Gastrocnemius medialis (tissue), 4 donors: ENCODE results near the gene CST6. TPM values are rescaled to one million over a fixed set of nuclear protein-coding genes. Genes with fewer than 3 reads are reported as not detected.

ENCODE experiments used
- ATAC-seq, 2 donors: fragments of 150-250 bp; one replicate each; pipeline ENCODE4 v1.9.1; 2016
- DNase-seq, 2 donors: peaks; one replicate each; pipeline ENCODE4 v3.0.0-alpha.2; 2019
- H3K27ac ChIP-seq, 4 donors: fragments of 200-600 bp; sonication (generic); 1 replicate in 1 of 4; 2 replicates in 3 of 4; pipeline ENCODE4 v1.5.1; 2016 to 2018; ENCODE audit warnings: mild to moderate bottlenecking in 2 of 4, moderate library complexity in 1 of 4
- H3K27me3 ChIP-seq, 3 donors: fragments of 200-600 bp; sonication (generic) in 2 of 3; 1 replicate in 1 of 3; 2 replicates in 2 of 3; pipeline versions ENCODE4 v1.5.1 to v1.6.0; 2016 to 2019; ENCODE audit warnings: mild to moderate bottlenecking in 1 of 3, moderate library complexity in 1 of 3
- H3K36me3 ChIP-seq, 2 donors: fragments of 200-600 bp; sonication (generic) in 1 of 2; one replicate each; pipeline ENCODE4 v1.5.1; 2017 to 2018
- H3K4me1 ChIP-seq, 2 donors: fragments of 200-600 bp; sonication (generic) in 1 of 2; one replicate each; pipeline ENCODE4 v1.5.1; 2016 to 2017; ENCODE audit warnings: mild to moderate bottlenecking in 2 of 2
- H3K4me3 ChIP-seq, 4 donors: fragments of 200-600 bp; sonication (generic) in 3 of 4; 1 replicate in 1 of 4; 2 replicates in 3 of 4; pipeline ENCODE4 v1.5.1; 2016 to 2019; ENCODE audit warnings: mild to moderate bottlenecking in 2 of 4
- H3K9me3 ChIP-seq, 3 donors: fragments of 200-600 bp; sonication (generic) in 2 of 3; 1 replicate in 1 of 3; 2 replicates in 2 of 3; pipeline ENCODE4 v1.5.1; 2016 to 2019
- CTCF ChIP-seq, 5 experiments: fragments of 450-650 bp in 3 of 5; fragments of 200-600 bp in 2 of 5; sonication (generic) in 2 of 5; IDR thresholded peaks in 4 of 5; conservative IDR thresholded peaks in 1 of 5; 1 replicate in 4 of 5; 2 replicates in 1 of 5; pipeline ENCODE4 v1.5.1; 2016 to 2019; ENCODE audit warnings: antibody characterized with exemption in 5 of 5, mild to moderate bottlenecking in 3 of 5, moderate library complexity in 3 of 5
- POLR2A ChIP-seq, 2 donors: fragments of 450-650 bp; IDR thresholded peaks; one replicate each; pipeline ENCODE4 v1.6.1; 2017; ENCODE audit warnings: antibody characterized with exemption in 2 of 2, mild to moderate bottlenecking in 2 of 2, moderate library complexity in 2 of 2
- in situ Hi-C, 4 donors: fragments of 200-750 bp; cut with MboI; loops; one replicate each; pipeline versions ENCODE4 v1.15.0 to v1.8.0; 2017; ENCODE audit warnings: low sequenced_read_pairs in 4 of 4
- intact Hi-C: fragments of 100-400 bp; cut with DNase I; formaldehyde crosslinking; loops from one replicate; pipeline ENCODE4 v1.15.1; 2023; ENCODE audit warnings: low total_unique reads
- total RNA-seq, 4 donors: library from RNA; depleted of rRNA; stranded (reverse); fragments of >200 nt; gene quantifications; one replicate each; pipeline versions ENCODE4 v1.1.0 to v1.2.3, GENCODE V29; 2016

The CST6 gene
- total RNA-seq, 4 donors from 2014 or later: 0.71 to 6.0 (median 3.1) TPM; not detected in 1

- H3K4me3 ChIP-seq: no peak overlapping the region
- ATAC-seq: no peak
- no peak for DNase-seq
- in situ Hi-C loops: loop anchor here (10.0 to 25.0 kb wide), 3 partner anchors 112 to 285 kb away; partner anchors contain the start of genes KAT5 (in 4 of the 4), RNASEH2C (in 2 of the 4) and FIBP (in 1 of the 4)
- peaks cover 12 to 14% of the 10 kb centered on the region in 2 donors for H3K4me1 ChIP-seq
- H3K27ac ChIP-seq: no peak overlapping the region
- intact Hi-C loops: no loop called here
- TF ChIP-seq POLR2A (IDR thresholded peaks at IDR 0.05) (no peak), CTCF (IDR thresholded peaks at IDR 0.05 in 4 of 5, conservative IDR thresholded peaks at IDR 0.05 in 1 of 5) (no peak)
- peaks cover 0 to 32% of the 10 kb centered on the region in 2 donors for H3K36me3 ChIP-seq
- H3K9me3 ChIP-seq: no peaks in the 10 kb centered on the region
- H3K27me3 ChIP-seq: no peaks in the 10 kb centered on the region
Observed at GRCh38 chr11:65997286-65997685, 14.5 kb upstream of the CST6 start.

DNA sequence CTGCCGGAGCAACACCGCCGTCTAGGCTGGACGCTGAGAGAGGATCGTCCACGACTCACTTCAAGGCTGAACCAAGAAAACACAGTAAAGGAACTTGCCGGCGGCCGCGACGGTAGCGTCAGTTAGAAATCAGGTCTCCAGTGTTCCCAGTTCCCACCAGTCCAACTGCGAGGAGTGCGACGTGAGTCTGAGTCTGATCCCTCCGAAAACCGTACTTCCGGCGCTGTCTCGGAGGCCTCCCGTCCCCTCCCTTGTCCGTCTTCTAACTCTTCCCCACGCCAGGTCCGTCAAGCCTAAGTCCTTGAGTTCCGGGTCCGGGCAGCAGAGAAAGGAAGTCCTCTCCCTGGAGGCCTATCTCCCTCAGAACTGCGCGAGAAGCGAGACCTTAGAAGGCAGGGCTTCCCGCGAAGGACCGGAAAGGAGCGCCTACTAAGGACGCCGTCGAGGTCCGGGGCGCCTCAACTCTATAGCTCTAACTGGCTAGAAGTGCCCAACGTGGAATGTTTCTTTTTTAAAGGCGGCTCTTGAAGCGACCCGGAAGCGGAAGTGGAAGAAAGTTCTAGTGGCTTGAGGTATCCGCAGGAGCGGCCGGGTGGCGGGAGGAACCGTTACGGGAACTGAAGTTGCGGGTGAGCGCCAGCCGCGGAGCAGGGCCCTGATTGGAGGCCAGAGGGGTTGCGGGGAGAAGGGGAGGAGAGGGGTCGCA, 9.7 kb upstream of the CST6 start, which contains the start of the genes BANF1 and EIF1AD:
BANF1 (plus strand) TSS at position 562 of the 706 bp plus-strand sequence. CDS start 748 bp downstream, outside the sequence.
EIF1AD (minus strand) TSS at position 216 of the 706 bp plus-strand sequence. CDS start 1,768 bp downstream, outside the sequence.
- H3K27ac ChIP-seq: peak within 1 kb of the TSS; percentile 91 to 99 (median 97)
- TF ChIP-seq POLR2A (IDR thresholded peaks at IDR 0.05) (peak; percentile 50 to 75), CTCF (IDR thresholded peaks at IDR 0.05 in 4 of 5, conservative IDR thresholded peaks at IDR 0.05 in 1 of 5) (no peak)
- peak; percentile 91 to 92 for DNase-seq
- peak within 1 kb of the TSS; percentile 80 to 97 (median 84) for H3K4me3 ChIP-seq
- H3K36me3 ChIP-seq: peaks cover 2 to 56% of the 10 kb centered on the region in 2 donors
- intact Hi-C loops: loop anchor here (1.0 to 5.0 kb wide), 6 partner anchors 41 to 340 kb away; partner anchors contain the start of genes C11orf68, DRAP1, FIBP and RELA
- ATAC-seq: peak; percentile 89 to 93
- peaks cover 29 to 39% of the 10 kb centered on the region in 2 donors for H3K4me1 ChIP-seq
- no peaks in the 10 kb centered on the region for H3K27me3 ChIP-seq
- in situ Hi-C loops: no loop called here
- no peaks in the 10 kb centered on the region for H3K9me3 ChIP-seq

GRCh38 chr11:66002648-66003225, 9.1 kb upstream of the CST6 start:
- intact Hi-C loops: loop anchor here (1.0 to 5.0 kb wide), 6 partner anchors 41 to 340 kb away; partner anchors contain the start of genes C11orf68, DRAP1, FIBP and RELA
- Histone ChIP-seq H3K4me1 (peaks cover 29 to 45% of the 10 kb centered on the region in 2 donors), H3K27me3 (no peaks in the 10 kb centered on the region), H3K36me3 (peaks cover 2 to 52% of the 10 kb centered on the region in 2 donors), H3K27ac (peak overlapping the region; percentile 91 to 99 (median 97)), H3K9me3 (no peaks in the 10 kb centered on the region), H3K4me3 (peak overlapping the region; percentile 80 to 97 (median 84))
- ATAC-seq (peak; percentile 75 to 78), DNase-seq (peak; percentile 58 to 86)
- no peak for TF ChIP-seq CTCF (IDR thresholded peaks at IDR 0.05 in 4 of 5, conservative IDR thresholded peaks at IDR 0.05 in 1 of 5)
- TF ChIP-seq POLR2A (IDR thresholded peaks at IDR 0.05): peak; percentile 9 to 12
- in situ Hi-C loops: no loop called here

- DNase-seq (no peak), ATAC-seq (no peak)
- Histone ChIP-seq H3K27me3 (no peaks in the 10 kb centered on the region), H3K4me3 (peak overlapping the region; percentile 80 to 97 (median 84)), H3K4me1 (peaks cover 29 to 46% of the 10 kb centered on the region in 2 donors), H3K9me3 (no peaks in the 10 kb centered on the region), H3K27ac (peak overlapping the region; percentile 91 to 99 (median 97)), H3K36me3 (peaks cover 2 to 46% of the 10 kb centered on the region in 2 donors)
- intact Hi-C loops (loop anchor here (2.0 to 5.0 kb wide), 4 partner anchors 84 to 341 kb away; partner anchors contain the start of genes C11orf68, DRAP1, FIBP and RELA), in situ Hi-C loops (no loop called here)
- TF ChIP-seq CTCF (IDR thresholded peaks at IDR 0.05 in 4 of 5, conservative IDR thresholded peaks at IDR 0.05 in 1 of 5): no peak
- no peak for TF ChIP-seq POLR2A (IDR thresholded peaks at IDR 0.05)
Observed at GRCh38 chr11:66003291-66003690, 8.5 kb upstream of the CST6 start.
